ENCODE measurements around the gene RTN1.

RTN1 gene

DNA sequence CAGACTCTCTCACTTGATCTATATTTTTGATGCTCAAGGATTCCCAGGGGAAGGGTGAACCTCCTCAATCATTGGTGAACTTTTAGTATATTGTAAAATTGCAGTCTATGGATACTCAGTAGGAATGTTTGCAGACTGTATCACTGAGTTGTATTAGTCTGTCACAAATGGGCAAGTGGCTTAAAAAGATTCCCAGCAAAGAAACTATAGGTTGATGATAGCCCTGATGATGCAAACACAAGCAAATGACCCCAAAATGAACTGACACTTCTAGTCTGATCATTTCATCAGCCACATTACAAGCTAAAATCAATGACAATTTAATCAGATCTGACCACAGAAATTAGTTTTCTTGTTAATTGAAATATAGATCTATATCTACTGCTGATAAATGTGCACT is 59.5 kb downstream of the RTN1 start:
- H3K4me3 ChIP-seq (ENCODE audit: low read length, poor library complexity, severe bottlenecking): no peak overlapping the region
- no peaks in the 10 kb centered on the region for H3K9me2 ChIP-seq (replicated peaks; ENCODE audit: low read depth, low read length)
- no peak for TF ChIP-seq EZH2phosphoT487 (IDR thresholded peaks at IDR 0.05; ENCODE audit: borderline replicate concordance)
- TF ChIP-seq, protein P1, sequence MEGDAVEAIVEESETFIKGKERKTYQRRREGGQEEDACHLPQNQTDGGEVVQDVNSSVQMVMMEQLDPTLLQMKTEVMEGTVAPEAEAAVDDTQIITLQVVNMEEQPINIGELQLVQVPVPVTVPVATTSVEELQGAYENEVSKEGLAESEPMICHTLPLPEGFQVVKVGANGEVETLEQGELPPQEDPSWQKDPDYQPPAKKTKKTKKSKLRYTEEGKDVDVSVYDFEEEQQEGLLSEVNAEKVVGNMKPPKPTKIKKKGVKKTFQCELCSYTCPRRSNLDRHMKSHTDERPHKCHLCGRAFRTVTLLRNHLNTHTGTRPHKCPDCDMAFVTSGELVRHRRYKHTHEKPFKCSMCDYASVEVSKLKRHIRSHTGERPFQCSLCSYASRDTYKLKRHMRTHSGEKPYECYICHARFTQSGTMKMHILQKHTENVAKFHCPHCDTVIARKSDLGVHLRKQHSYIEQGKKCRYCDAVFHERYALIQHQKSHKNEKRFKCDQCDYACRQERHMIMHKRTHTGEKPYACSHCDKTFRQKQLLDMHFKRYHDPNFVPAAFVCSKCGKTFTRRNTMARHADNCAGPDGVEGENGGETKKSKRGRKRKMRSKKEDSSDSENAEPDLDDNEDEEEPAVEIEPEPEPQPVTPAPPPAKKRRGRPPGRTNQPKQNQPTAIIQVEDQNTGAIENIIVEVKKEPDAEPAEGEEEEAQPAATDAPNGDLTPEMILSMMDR (conservative IDR thresholded peaks at IDR 0.05; ENCODE audit: low read length): no peak
- H3K4me2 ChIP-seq (ENCODE audit: low read depth, low read length, poor library complexity, severe bottlenecking): no peak overlapping the region
- H3K79me2 ChIP-seq (ENCODE audit: insufficient read depth, low read length): no peaks in the 10 kb centered on the region
- H2AFZ ChIP-seq (ENCODE audit: low read length): no peak overlapping the region
- H3K27me3 ChIP-seq (ENCODE audit: insufficient read depth, low read length, poor library complexity, severe bottlenecking): no peaks in the 10 kb centered on the region
- no peaks in the 10 kb centered on the region for H3K9me3 ChIP-seq (ENCODE audit: insufficient read depth, low read depth, low read length)
- H3K9ac ChIP-seq (ENCODE audit: low read depth, low read length, poor library complexity, severe bottlenecking): no peak overlapping the region
- H3K4me1 ChIP-seq (ENCODE audit: insufficient read depth, low read length, poor library complexity, severe bottlenecking): no peaks in the 10 kb centered on the region
- H3K36me3 ChIP-seq (ENCODE audit: insufficient read depth, low read length): no peaks in the 10 kb centered on the region
- H3F3A ChIP-seq (ENCODE audit: low read depth): no peaks in the 10 kb centered on the region
- H4K20me1 ChIP-seq (ENCODE audit: insufficient read depth, low read length, poor library complexity, severe bottlenecking): no peaks in the 10 kb centered on the region

DNA sequence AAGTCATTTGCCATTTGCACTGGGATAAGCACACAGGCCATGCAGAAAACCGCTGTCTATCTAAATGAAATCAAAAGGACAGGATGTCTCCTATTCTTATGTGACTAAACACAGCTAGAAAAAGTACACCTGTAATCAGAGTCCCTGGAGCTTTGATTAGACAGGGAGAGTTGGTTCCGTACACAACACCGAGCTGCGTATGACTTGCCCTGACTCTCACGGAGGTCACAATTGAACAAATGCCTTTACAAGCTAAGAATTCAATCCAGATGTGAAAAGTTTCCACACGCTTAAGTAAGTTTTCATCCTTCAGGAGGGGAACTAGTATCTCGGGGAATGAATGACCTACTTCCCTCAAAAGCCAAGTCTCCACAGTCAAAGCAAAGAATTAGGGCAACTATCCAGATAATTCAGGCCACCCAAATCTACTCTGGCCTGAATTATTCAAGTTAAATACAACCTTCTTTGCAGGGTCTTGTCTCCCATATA is 67.5 kb downstream of the RTN1 start:
- Histone ChIP-seq H3K36me3 (ENCODE audit: insufficient read depth, low read length) (no peaks in the 10 kb centered on the region), H3K9ac (ENCODE audit: low read depth, low read length, poor library complexity, severe bottlenecking) (no peak overlapping the region), H3K79me2 (ENCODE audit: insufficient read depth, low read length) (no peaks in the 10 kb centered on the region), H3K4me3 (ENCODE audit: low read length, poor library complexity, severe bottlenecking) (no peak overlapping the region), H3K4me2 (ENCODE audit: low read depth, low read length, poor library complexity, severe bottlenecking) (no peak overlapping the region), H4K20me1 (ENCODE audit: insufficient read depth, low read length, poor library complexity, severe bottlenecking) (no peaks in the 10 kb centered on the region), H3F3A (ENCODE audit: low read depth) (no peaks in the 10 kb centered on the region), H3K9me2 (replicated peaks; ENCODE audit: low read depth, low read length) (no peaks in the 10 kb centered on the region), H3K27me3 (ENCODE audit: insufficient read depth, low read length, poor library complexity, severe bottlenecking) (no peaks in the 10 kb centered on the region), H3K4me1 (ENCODE audit: insufficient read depth, low read length, poor library complexity, severe bottlenecking) (no peaks in the 10 kb centered on the region), H3K9me3 (ENCODE audit: insufficient read depth, low read depth, low read length) (no peaks in the 10 kb centered on the region), H2AFZ (ENCODE audit: low read length) (no peak overlapping the region)
- no peak for TF ChIP-seq EZH2phosphoT487 (IDR thresholded peaks at IDR 0.05; ENCODE audit: borderline replicate concordance)
- TF ChIP-seq, protein P1 (conservative IDR thresholded peaks at IDR 0.05; ENCODE audit: low read length): no peak

DNA sequence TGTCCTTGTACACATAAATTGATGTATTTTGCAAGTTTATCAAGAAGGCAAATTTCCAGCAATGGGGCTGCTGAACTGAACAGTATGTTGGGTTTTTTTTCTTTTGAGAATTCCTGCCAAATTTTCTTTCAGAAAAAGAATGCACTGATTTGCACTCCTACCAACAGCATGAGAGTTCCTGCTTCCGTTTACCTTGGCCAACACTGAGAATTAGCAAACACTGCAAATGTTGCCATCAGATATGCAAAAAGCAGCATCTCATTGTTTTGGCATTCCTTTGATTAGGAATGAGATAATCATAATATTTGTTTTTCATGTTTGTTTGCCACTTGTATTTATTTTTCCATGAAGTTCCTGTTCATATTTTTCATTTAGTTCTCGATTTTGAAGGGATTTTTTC is 82.4 kb downstream of the RTN1 start:
- no peaks in the 10 kb centered on the region for H4K20me1 ChIP-seq (ENCODE audit: insufficient read depth, low read length, poor library complexity, severe bottlenecking)
- no peaks in the 10 kb centered on the region for H3K9me3 ChIP-seq (ENCODE audit: insufficient read depth, low read depth, low read length)
- no peaks in the 10 kb centered on the region for H3K36me3 ChIP-seq (ENCODE audit: insufficient read depth, low read length)
- no peaks in the 10 kb centered on the region for H3K9me2 ChIP-seq (replicated peaks; ENCODE audit: low read depth, low read length)
- TF ChIP-seq EZH2phosphoT487 (IDR thresholded peaks at IDR 0.05; ENCODE audit: borderline replicate concordance): no peak
- no peaks in the 10 kb centered on the region for H3F3A ChIP-seq (ENCODE audit: low read depth)
- H2AFZ ChIP-seq (ENCODE audit: low read length): no peak overlapping the region
- H3K4me2 ChIP-seq (ENCODE audit: low read depth, low read length, poor library complexity, severe bottlenecking): no peak overlapping the region
- no peaks in the 10 kb centered on the region for H3K4me1 ChIP-seq (ENCODE audit: insufficient read depth, low read length, poor library complexity, severe bottlenecking)
- H3K9ac ChIP-seq (ENCODE audit: low read depth, low read length, poor library complexity, severe bottlenecking): no peak overlapping the region
- no peak overlapping the region for H3K4me3 ChIP-seq (ENCODE audit: low read length, poor library complexity, severe bottlenecking)
- H3K27me3 ChIP-seq (ENCODE audit: insufficient read depth, low read length, poor library complexity, severe bottlenecking): no peaks in the 10 kb centered on the region
- no peaks in the 10 kb centered on the region for H3K79me2 ChIP-seq (ENCODE audit: insufficient read depth, low read length)

DNA sequence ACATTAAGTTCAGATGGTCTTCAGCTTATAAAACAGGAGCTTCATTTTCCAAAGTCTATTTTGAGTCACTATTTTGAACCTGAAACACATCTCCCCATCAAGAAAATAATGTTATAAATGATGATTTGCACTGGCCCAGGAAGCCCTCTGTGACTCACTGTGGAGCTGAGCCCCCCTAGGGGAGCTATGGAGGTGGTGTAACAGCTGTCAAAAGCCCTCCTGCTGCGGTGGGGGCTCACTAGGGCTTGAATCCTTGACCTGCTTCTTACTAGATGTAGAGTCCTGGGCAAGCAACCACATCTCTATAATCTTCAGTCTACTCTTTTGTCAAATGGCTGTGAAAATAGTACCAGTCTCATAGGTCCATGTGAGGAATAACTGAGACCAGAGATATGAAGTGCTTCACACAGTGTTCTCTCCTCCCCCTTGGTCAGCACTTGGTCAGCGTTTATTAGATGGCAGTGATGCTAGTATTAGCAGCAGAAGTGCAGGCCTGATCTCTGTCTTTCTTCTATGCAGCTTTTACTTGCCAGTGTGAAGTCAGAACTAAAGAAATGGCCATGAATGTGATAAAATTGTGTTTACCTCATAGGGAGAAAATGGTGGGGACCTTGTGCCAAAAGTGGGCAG is 83.4 kb downstream of the RTN1 start:
- H3K9me2 ChIP-seq (replicated peaks; ENCODE audit: low read depth, low read length): no peaks in the 10 kb centered on the region
- TF ChIP-seq EZH2phosphoT487 (IDR thresholded peaks at IDR 0.05; ENCODE audit: borderline replicate concordance): no peak
- TF ChIP-seq, protein P1 (conservative IDR thresholded peaks at IDR 0.05; ENCODE audit: low read length): no peak
- no peaks in the 10 kb centered on the region for H3F3A ChIP-seq (ENCODE audit: low read depth)
- no peaks in the 10 kb centered on the region for H3K79me2 ChIP-seq (ENCODE audit: insufficient read depth, low read length)
- no peaks in the 10 kb centered on the region for H3K36me3 ChIP-seq (ENCODE audit: insufficient read depth, low read length)
- H3K4me3 ChIP-seq (ENCODE audit: low read length, poor library complexity, severe bottlenecking): no peak overlapping the region
- H3K9ac ChIP-seq (ENCODE audit: low read depth, low read length, poor library complexity, severe bottlenecking): no peak overlapping the region
- H4K20me1 ChIP-seq (ENCODE audit: insufficient read depth, low read length, poor library complexity, severe bottlenecking): no peaks in the 10 kb centered on the region
- H2AFZ ChIP-seq (ENCODE audit: low read length): no peak overlapping the region
- no peaks in the 10 kb centered on the region for H3K4me1 ChIP-seq (ENCODE audit: insufficient read depth, low read length, poor library complexity, severe bottlenecking)
- H3K9me3 ChIP-seq (ENCODE audit: insufficient read depth, low read depth, low read length): no peaks in the 10 kb centered on the region
- no peaks in the 10 kb centered on the region for H3K27me3 ChIP-seq (ENCODE audit: insufficient read depth, low read length, poor library complexity, severe bottlenecking)
- no peak overlapping the region for H3K4me2 ChIP-seq (ENCODE audit: low read depth, low read length, poor library complexity, severe bottlenecking)

All from Loucy (cell line).